Transverse colon (tissue), 3 donors: ENCODE measurements around the gene CPLX1.

Experiments
- EP300 ChIP-seq: sonication (generic); formaldehyde crosslinking; IDR thresholded peaks from one replicate; pipeline ENCODE4 v1.6.1; 2017; ENCODE audit warnings: antibody characterized with exemption, low read depth
- POLR2A ChIP-seq: fragments of 450-650 bp; IDR thresholded peaks from one replicate; pipeline ENCODE4 v1.6.1; 2016; ENCODE audit warnings: antibody characterized with exemption, mild to moderate bottlenecking, moderate library complexity
- TF ChIP-seq, protein P1 (sequence below), 5 experiments: fragments of 200-600 bp in 3 of 5; fragments of 450-650 bp in 2 of 5; sonication (generic) in 3 of 5; IDR thresholded peaks; 1 replicate in 2 of 5; 2 replicates in 3 of 5; pipeline ENCODE4 v1.5.1; 2016 to 2017; ENCODE audit warnings: antibody characterized with exemption in 5 of 5, inconsistent platforms in 3 of 5, mild to moderate bottlenecking in 2 of 5, moderate library complexity in 1 of 5

DNA sequence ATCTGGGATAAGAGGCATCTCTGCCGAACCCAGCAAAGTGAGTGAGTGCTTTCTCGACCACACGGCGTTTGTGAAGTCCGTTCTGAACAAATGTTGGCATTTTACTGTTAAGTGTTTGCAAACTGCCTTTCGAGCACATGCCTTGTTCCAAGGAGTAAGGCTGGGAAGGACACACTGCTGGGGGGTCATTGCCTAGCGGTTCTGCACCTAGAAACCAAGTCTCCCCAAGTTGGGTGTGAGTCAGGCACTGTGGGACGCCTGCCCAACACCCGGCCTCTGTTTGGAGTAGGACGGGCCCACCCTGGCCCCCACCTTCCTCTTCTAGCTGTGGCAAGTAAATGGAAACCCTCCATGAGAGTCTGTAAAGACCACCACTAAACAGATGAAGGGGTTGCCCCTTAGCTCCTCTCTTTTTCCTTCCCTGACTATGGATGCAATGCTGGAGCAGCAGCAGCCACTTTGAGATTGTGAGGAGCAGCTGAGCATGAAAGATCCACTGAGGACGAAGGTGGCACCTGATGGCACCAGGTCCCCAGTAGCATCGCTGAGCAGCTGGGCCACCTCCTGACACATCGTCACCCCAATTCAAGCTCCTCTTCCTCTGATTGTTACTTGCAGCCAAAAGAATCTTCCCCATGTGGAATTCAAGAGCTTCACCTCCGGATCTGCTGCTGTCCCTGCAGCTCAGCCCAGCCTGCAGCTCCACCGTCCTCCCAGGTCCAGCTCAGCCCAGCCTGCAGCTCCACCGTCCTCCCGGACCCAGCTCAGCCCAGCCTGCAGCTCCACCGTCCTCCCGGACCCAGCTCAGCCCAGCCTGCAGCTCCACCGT lies 6.3 kb downstream of the CPLX1 start:
- no peak for TF ChIP-seq EP300
- TF ChIP-seq, protein P1, sequence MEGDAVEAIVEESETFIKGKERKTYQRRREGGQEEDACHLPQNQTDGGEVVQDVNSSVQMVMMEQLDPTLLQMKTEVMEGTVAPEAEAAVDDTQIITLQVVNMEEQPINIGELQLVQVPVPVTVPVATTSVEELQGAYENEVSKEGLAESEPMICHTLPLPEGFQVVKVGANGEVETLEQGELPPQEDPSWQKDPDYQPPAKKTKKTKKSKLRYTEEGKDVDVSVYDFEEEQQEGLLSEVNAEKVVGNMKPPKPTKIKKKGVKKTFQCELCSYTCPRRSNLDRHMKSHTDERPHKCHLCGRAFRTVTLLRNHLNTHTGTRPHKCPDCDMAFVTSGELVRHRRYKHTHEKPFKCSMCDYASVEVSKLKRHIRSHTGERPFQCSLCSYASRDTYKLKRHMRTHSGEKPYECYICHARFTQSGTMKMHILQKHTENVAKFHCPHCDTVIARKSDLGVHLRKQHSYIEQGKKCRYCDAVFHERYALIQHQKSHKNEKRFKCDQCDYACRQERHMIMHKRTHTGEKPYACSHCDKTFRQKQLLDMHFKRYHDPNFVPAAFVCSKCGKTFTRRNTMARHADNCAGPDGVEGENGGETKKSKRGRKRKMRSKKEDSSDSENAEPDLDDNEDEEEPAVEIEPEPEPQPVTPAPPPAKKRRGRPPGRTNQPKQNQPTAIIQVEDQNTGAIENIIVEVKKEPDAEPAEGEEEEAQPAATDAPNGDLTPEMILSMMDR (IDR thresholded peaks at IDR 0.05): no peak
- no peak for TF ChIP-seq POLR2A
